C4-2B (cell line): ENCODE measurements around the gene TCTN3.

Source experiments
- H3K27ac ChIP-seq: fragments of 450-650 bp; 2 replicates; pipeline ENCODE4 v1.5.1; 2017
- ZFX ChIP-seq: fragments of 450-650 bp; IDR thresholded peaks from 2 replicates; pipeline ENCODE4 v1.6.1; 2017
- TF ChIP-seq, protein P1 (sequence below): fragments of 450-650 bp; conservative IDR thresholded peaks from 2 replicates; pipeline ENCODE4 v1.5.1; 2017; ENCODE audit warnings: mild to moderate bottlenecking

Gene TCTN3

DNA sequence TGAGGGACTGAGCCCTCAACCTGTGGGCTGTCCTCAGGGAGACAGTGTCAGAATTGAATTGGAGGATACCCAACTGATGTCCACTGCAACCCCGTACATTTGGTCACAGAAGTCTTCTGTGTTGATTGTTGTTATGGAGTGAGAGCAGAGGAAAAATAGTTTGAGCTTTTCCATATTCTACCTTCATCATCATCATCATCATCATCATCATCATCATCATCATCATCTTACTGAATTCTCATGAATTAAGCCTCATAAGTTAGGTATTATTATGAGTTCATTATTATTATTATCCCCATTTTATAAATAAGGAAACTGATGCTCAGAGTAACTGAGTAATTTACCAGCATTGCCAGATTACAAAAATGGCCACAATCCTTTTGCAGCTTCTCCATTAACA is 45.6 kb downstream of the TCTN3 start:
- H3K27ac ChIP-seq = no peak overlapping the region
- TF ChIP-seq, protein P1, sequence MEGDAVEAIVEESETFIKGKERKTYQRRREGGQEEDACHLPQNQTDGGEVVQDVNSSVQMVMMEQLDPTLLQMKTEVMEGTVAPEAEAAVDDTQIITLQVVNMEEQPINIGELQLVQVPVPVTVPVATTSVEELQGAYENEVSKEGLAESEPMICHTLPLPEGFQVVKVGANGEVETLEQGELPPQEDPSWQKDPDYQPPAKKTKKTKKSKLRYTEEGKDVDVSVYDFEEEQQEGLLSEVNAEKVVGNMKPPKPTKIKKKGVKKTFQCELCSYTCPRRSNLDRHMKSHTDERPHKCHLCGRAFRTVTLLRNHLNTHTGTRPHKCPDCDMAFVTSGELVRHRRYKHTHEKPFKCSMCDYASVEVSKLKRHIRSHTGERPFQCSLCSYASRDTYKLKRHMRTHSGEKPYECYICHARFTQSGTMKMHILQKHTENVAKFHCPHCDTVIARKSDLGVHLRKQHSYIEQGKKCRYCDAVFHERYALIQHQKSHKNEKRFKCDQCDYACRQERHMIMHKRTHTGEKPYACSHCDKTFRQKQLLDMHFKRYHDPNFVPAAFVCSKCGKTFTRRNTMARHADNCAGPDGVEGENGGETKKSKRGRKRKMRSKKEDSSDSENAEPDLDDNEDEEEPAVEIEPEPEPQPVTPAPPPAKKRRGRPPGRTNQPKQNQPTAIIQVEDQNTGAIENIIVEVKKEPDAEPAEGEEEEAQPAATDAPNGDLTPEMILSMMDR = no peak
- no peak for TF ChIP-seq ZFX

DNA sequence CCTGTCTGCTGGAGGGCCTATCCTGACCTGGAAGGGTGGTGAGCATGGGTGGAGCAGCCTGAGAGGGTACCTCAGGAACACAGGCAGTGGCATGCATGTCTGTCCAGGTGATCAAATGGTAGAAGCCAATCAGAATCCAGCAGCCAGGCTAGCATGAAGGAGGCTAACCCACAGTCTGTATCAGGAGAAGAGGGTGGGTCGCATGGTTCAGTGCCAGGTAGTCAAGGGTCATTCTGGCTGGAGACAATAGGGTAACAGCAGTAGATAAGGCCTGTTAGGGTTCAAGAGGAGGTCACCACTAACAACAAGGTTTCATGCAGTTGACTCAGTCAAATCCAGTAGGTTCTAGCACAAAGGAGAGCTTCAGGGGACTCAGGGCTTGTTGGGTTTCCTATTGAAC is 47.6 kb downstream of the TCTN3 start:
- TF ChIP-seq, protein P1 = no peak
- TF ChIP-seq ZFX = no peak
- H3K27ac ChIP-seq = no peak overlapping the region

DNA sequence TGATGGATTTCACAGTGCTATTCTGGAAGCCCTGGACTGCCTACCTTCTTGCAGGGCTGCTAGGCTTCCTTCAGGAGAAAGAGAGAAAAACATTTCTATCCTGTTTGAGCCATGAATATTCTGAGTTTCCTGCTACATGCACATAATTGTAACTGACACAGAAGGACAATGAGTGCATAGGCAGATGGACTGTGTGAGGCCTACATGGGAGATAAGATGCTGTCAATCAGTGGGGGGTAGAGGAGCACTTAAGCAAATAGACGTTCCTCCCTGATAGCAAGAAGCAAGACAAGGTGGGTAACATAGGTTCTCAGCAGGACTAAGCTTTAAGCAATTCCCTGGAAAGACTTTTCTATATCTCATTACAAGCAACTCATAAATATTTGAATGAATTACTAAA is 48.8 kb downstream of the TCTN3 start:
- TF ChIP-seq ZFX = no peak
- TF ChIP-seq, protein P1 = no peak
- H3K27ac ChIP-seq = no peak overlapping the region

DNA sequence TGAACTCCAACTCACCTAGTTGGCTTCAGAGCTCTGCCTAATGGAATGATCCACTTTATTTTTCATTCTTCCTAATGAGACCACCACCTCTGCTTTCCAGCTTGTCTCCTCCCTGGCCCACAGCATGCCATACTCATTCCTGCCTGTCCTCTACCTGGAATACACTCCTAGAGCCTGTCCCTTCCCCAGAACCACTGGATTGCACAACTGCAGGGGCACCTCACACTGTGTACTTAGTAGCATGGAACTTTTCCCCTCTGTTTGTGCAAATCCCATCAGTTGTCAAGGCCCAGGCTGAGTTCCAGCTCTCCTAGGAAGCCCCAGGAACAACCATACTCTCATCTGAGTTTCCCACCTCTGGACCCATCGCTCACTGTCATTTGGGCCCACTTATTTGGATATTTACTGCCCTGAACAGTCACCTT is 52.8 kb downstream of the TCTN3 start:
- no peak overlapping the region for H3K27ac ChIP-seq
- TF ChIP-seq, protein P1 = no peak
- no peak for TF ChIP-seq ZFX

DNA sequence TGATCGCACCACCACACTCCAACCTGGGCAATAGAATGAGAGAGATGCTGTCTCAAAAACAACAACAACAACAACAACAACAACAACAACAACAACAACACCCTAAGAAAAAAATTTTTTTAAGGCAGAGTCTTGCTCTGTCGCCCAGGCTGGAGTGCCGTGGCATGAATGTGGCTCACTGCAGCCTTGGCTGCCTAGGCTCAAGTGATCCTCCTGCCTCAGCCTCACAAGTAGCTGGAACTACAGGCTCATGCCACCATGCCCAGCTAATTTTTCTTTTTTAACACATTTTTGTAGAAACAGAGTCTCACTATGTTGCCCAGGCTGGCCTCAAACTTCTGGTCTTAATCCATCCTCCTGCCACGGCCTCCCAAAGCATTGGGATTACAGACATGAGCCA is 55.8 kb downstream of the TCTN3 start:
- TF ChIP-seq, protein P1 = no peak
- no peak for TF ChIP-seq ZFX
- no peak overlapping the region for H3K27ac ChIP-seq

DNA sequence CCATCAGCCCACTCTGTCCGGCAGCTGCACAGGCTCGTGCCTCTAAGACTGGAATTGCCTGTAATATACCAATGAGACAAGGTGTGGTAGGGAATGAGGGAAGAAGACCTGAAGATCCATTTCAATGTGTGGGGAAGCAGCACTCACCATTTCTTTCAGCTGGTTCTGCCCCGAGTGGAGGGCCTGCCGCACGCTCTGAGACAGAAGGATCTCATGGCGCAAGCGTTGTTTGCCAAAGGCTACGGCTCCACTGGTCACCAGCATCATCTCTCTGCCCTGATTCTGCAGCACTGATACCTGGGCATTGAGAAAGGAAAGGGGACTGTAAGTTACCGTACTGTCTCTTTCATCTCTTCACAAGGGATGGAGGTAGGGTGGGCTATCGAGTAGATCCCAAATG is 56.6 kb downstream of the TCTN3 start:
- TF ChIP-seq ZFX = no peak
- TF ChIP-seq, protein P1 = no peak
- H3K27ac ChIP-seq = no peak overlapping the region

DNA sequence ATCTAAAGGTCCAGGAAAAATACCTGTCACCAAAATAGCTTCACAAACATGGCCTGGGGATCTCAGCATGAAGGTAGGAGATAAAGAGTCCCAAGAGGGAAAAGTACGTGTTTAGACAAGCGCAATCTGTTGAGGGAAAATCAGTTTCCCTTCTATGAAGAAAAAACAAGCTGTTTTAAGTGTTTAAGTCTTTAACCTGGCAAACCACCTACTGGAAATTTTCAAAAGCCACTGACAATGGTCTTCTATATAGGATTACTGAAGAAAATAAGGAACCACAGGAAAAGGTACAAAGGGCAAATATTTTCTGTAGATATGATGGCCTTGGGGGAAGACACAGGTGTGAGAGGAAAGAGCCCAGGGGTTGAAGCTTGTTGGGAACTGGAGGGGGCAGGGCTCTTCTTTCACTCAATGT is 58.4 kb downstream of the TCTN3 start:
- no peak overlapping the region for H3K27ac ChIP-seq
- no peak for TF ChIP-seq ZFX
- TF ChIP-seq, protein P1 = no peak
